GM12874 (cell line): Measurements from ENCODE around the gene RAB11FIP4.

ENCODE experiments used
- CTCF ChIP-seq: IDR thresholded peaks from 2 replicates; pipeline ENCODE4 v1.5.1; 2011; ENCODE audit warnings: low read depth, mild to moderate bottlenecking, control low read depth, low read length, moderate library complexity; ENCODE audit not compliant: insufficient read depth

The RAB11FIP4 gene

GRCh38 chr17:31461227-31461810 is 69.8 kb downstream of the RAB11FIP4 start:
- TF ChIP-seq CTCF = no peak

- TF ChIP-seq CTCF = no peak
Observed at GRCh38 chr17:31462261-31462660, 70.8 kb downstream of the RAB11FIP4 start.

- TF ChIP-seq CTCF = no peak
Observed at GRCh38 chr17:31466096-31466760, 74.8 kb downstream of the RAB11FIP4 start.

GRCh38 chr17:31467502-31468256 is 76.2 kb downstream of the RAB11FIP4 start:
- no peak for TF ChIP-seq CTCF

- no peak for TF ChIP-seq CTCF
Observed at GRCh38 chr17:31469959-31470358, 78.5 kb downstream of the RAB11FIP4 start.

GRCh38 chr17:31470592-31470991 is 79.1 kb downstream of the RAB11FIP4 start:
- TF ChIP-seq CTCF = no peak

GRCh38 chr17:31472137-31472536 is 80.7 kb downstream of the RAB11FIP4 start:
- TF ChIP-seq CTCF = no peak
